Nephron (organoid): Measurements from ENCODE around the gene LRRC56.

ENCODE experiments used
- H3K27ac Mint-ChIP-seq, 3 experiments: 2 replicates each; pipeline ENCODE4 v1.8.0; 2020; ENCODE audit warnings: mixed read lengths in 3 of 3, mild to moderate bottlenecking in 2 of 3, moderate library complexity in 1 of 3
- H3K27me3 Mint-ChIP-seq: 2 replicates; pipeline ENCODE4 v1.8.0; 2021; ENCODE audit warnings: low read depth, mild to moderate bottlenecking, moderate library complexity, mixed read lengths
- H3K36me3 Mint-ChIP-seq: 2 replicates; pipeline ENCODE4 v1.8.0; 2020; ENCODE audit warnings: low read depth, mixed read lengths
- H3K4me1 Mint-ChIP-seq: 2 replicates; pipeline ENCODE4 v1.8.0; 2020; ENCODE audit warnings: mixed read lengths
- H3K4me3 Mint-ChIP-seq, 3 experiments: 2 replicates each; pipeline ENCODE4 v1.8.0; 2020; ENCODE audit warnings: mild to moderate bottlenecking in 3 of 3, mixed read lengths in 3 of 3, moderate library complexity in 2 of 3
- H3K9me3 Mint-ChIP-seq: 2 replicates; pipeline ENCODE4 v1.8.0; 2020; ENCODE audit warnings: mixed read lengths
- CTCF ChIP-seq, 3 experiments: fragments of 200-600 bp; sonication (generic); IDR thresholded peaks; one replicate each; pipeline ENCODE4 v1.5.0; 2021; ENCODE audit warnings: antibody characterized with exemption in 3 of 3; ENCODE audit not compliant: unreplicated experiment in 3 of 3

The LRRC56 gene

GRCh38 chr11:535519-536454 is 1.5 kb upstream of the LRRC56 start, which contains the start of gene HRAS:
Gene HRAS, minus strand, starts transcription at chr11:535576.
- no peaks in the 10 kb centered on the region for H3K36me3 Mint-ChIP-seq
- peaks cover 23% of the 10 kb centered on the region for H3K27me3 Mint-ChIP-seq
- no peaks in the 10 kb centered on the region for H3K9me3 Mint-ChIP-seq
- H3K4me3 Mint-ChIP-seq = peak within 1 kb of the TSS; percentile 93 to 96 (median 95)
- H3K27ac Mint-ChIP-seq = peak within 1 kb of the TSS in 2 of 3 experiments; percentile 91 to 95
- no peak for TF ChIP-seq CTCF (IDR thresholded peaks at IDR 0.05; ENCODE audit: unreplicated experiment in 3 of 3)
- peaks cover 4% of the 10 kb centered on the region for H3K4me1 Mint-ChIP-seq

- H3K4me1 Mint-ChIP-seq = peaks cover 4% of the 10 kb centered on the region
- no peaks in the 10 kb centered on the region for H3K9me3 Mint-ChIP-seq
- TF ChIP-seq CTCF (IDR thresholded peaks at IDR 0.05; ENCODE audit: unreplicated experiment in 3 of 3) = no peak
- H3K27ac Mint-ChIP-seq = no peak overlapping the region
- H3K4me3 Mint-ChIP-seq = peak overlapping the region; percentile 39 to 71 (median 67)
- no peaks in the 10 kb centered on the region for H3K36me3 Mint-ChIP-seq
- peaks cover 23% of the 10 kb centered on the region for H3K27me3 Mint-ChIP-seq
Observed at GRCh38 chr11:537622-538430, 499 bp downstream of the LRRC56 start.

- Mint-ChIP-seq H3K36me3 (no peaks in the 10 kb centered on the region), H3K4me1 (peaks cover 4% of the 10 kb centered on the region), H3K27ac (no peak overlapping the region), H3K9me3 (no peaks in the 10 kb centered on the region), H3K27me3 (peaks cover 23% of the 10 kb centered on the region), H3K4me3 (peak overlapping the region; percentile 29 to 52 (median 48))
- no peak for TF ChIP-seq CTCF (IDR thresholded peaks at IDR 0.05; ENCODE audit: unreplicated experiment in 3 of 3)
Observed at GRCh38 chr11:538431-539051, 1.2 kb downstream of the LRRC56 start.

- peaks cover 4% of the 10 kb centered on the region for H3K4me1 Mint-ChIP-seq
- TF ChIP-seq CTCF (IDR thresholded peaks at IDR 0.05; ENCODE audit: unreplicated experiment in 3 of 3) = no peak
- no peak overlapping the region for H3K4me3 Mint-ChIP-seq
- no peaks in the 10 kb centered on the region for H3K9me3 Mint-ChIP-seq
- H3K27me3 Mint-ChIP-seq = peaks cover 23% of the 10 kb centered on the region
- H3K36me3 Mint-ChIP-seq = no peaks in the 10 kb centered on the region
- H3K27ac Mint-ChIP-seq = no peak overlapping the region
Observed at GRCh38 chr11:539971-540481, 2.7 kb downstream of the LRRC56 start.

GRCh38 chr11:540583-541432 is 3.5 kb downstream of the LRRC56 start:
- Mint-ChIP-seq H3K36me3 (no peaks in the 10 kb centered on the region), H3K4me1 (peaks cover 4% of the 10 kb centered on the region), H3K27ac (no peak overlapping the region), H3K27me3 (peaks cover 23% of the 10 kb centered on the region), H3K4me3 (no peak overlapping the region), H3K9me3 (no peaks in the 10 kb centered on the region)
- no peak for TF ChIP-seq CTCF (IDR thresholded peaks at IDR 0.05; ENCODE audit: unreplicated experiment in 3 of 3)
